ENCODE measurements around the gene TRUB2.

- no peak for TF ChIP-seq EZH2 (IDR thresholded peaks at IDR 0.05; ENCODE audit: insufficient read depth, poor library complexity, severe bottlenecking)
- TF ChIP-seq EZH2phosphoT487 (IDR thresholded peaks at IDR 0.05; ENCODE audit: insufficient read depth, low read depth) = no peak
These were observed 56.8 kb downstream of the TRUB2 start for GRCh38 chr9:128265348-128265847.
